ENCODE measurements around the gene MRPL36. TPM values are rescaled to one million over a fixed set of nuclear protein-coding genes. Genes with fewer than 3 reads are reported as not detected.

MRPL36 gene
- total RNA-seq, result 47.9 and 58.0 TPM in 2 replicates
- polyA plus RNA-seq, result 54.8 and 76.9 TPM in 2 replicates
- 88.0 and 126 TPM in 2 replicates for polyA plus RNA-seq (2012)
- 36.2 and 37.6 TPM in 2 replicates for polyA minus RNA-seq (ENCODE audit: low replicate concordance)

DNA sequence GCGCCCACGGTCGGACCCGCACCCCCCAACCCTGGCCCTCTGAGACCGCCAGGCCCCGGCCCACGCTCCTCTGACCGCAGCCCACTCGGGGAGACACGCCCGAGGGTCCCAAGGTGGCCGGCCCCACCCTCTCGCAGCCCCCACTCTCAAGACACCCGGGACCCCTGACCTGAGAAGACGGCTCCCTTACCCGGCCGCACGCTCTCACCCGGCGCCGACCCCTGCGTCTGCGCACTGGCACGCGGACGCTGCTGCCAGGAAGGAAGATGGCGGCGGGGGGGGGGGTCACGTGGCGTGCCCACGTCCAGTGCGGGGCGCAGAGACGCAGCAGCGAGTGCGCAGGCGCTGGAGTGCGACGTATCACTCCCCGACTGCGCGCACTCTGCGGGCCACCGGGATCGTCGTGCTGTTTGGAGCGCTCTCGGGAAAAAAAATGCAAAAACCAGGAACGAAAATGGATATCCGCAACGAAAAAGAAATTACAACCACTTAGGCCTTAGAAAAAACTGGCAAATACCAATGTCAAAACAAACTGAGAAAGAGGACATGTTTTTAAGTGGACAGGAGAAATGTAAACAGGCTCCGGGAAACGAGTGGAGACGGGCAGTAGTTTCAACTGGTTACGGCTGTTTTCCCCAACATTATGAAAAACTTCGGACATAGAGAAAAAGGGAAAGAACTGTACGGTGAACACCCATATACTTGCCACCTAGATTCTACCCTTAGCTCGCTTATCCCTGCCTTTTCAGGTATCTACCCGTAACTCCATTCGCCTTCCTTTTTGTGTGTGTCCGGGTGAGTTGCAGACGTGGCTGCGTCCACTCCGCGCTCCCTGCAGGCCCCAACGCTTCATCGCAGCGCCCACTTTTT, at the start of gene MRPL36:
Gene MRPL36 (minus strand): TSS at position 236 of the 870 bp plus-strand sequence. CDS start 902 bp downstream, outside the sequence.
- peaks cover 57% of the 10 kb centered on the region for H3K79me2 ChIP-seq (ENCODE audit: control insufficient read depth, insufficient read depth, low read length)

DNA sequence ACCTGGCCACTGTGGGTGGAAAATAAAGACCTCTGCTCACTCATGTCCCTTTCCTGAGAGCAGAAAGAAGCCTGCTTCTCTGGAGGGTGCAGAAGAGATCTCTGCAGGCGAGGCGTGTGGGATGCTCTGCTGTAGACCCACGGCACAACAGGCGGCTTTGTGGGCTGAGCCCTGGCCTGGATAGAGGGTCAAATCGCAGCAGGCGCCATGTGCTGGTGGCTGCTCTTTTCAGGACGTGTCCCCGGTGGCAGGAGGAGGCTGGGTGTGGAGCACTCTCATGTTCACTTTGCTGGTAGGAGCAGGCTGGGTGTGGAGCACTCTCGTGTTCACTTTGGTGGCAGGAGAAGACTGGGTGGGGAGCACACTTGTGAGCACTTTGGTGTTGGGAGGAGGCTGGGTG, 48.0 kb upstream of the MRPL36 start:
- no peaks in the 10 kb centered on the region for H4K20me1 ChIP-seq (ENCODE audit: control insufficient read depth, extremely low read depth, insufficient read depth, low read length)
- no peak for TF ChIP-seq EZH2 (IDR thresholded peaks at IDR 0.05; ENCODE audit: low read length, missing control alignments)
- TF ChIP-seq, protein P1, sequence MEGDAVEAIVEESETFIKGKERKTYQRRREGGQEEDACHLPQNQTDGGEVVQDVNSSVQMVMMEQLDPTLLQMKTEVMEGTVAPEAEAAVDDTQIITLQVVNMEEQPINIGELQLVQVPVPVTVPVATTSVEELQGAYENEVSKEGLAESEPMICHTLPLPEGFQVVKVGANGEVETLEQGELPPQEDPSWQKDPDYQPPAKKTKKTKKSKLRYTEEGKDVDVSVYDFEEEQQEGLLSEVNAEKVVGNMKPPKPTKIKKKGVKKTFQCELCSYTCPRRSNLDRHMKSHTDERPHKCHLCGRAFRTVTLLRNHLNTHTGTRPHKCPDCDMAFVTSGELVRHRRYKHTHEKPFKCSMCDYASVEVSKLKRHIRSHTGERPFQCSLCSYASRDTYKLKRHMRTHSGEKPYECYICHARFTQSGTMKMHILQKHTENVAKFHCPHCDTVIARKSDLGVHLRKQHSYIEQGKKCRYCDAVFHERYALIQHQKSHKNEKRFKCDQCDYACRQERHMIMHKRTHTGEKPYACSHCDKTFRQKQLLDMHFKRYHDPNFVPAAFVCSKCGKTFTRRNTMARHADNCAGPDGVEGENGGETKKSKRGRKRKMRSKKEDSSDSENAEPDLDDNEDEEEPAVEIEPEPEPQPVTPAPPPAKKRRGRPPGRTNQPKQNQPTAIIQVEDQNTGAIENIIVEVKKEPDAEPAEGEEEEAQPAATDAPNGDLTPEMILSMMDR (conservative IDR thresholded peaks at IDR 0.05 in 1 of 2, IDR thresholded peaks at IDR 0.05 in 1 of 2; ENCODE audit: low read depth in 1 of 2, low read length in 2 of 2), result no peak
- H3K27me3 ChIP-seq (ENCODE audit: control insufficient read depth, insufficient read depth, low read length), result peaks cover 17% of the 10 kb centered on the region
- H2AFZ ChIP-seq (ENCODE audit: low read length), result no peak overlapping the region
- H3K4me3 ChIP-seq (replicated peaks in 1 of 4; ENCODE audit: control extremely low read depth in 1 of 4, insufficient read depth in 1 of 4, low read depth in 3 of 4, low read length in 4 of 4), result no peak overlapping the region
- H3K9me3 ChIP-seq (ENCODE audit: control insufficient read depth, insufficient read depth, low read depth, low read length), result no peaks in the 10 kb centered on the region
- H3K27ac ChIP-seq (ENCODE audit: insufficient read depth, low read length), result no peak overlapping the region
- no peak for DNase-seq (ENCODE audit: low read depth in 2 of 2)
- H3K36me3 ChIP-seq (ENCODE audit: control insufficient read depth, insufficient read depth, low read length), result no peaks in the 10 kb centered on the region
- no peaks in the 10 kb centered on the region for H3K79me2 ChIP-seq (ENCODE audit: control insufficient read depth, insufficient read depth, low read length)
- no peak overlapping the region for H3K4me2 ChIP-seq (ENCODE audit: extremely low read depth, insufficient read depth, low read length)
- H3K4me1 ChIP-seq (ENCODE audit: control insufficient read depth, extremely low read depth, insufficient read depth, low read length), result no peaks in the 10 kb centered on the region
- H3K9ac ChIP-seq (ENCODE audit: insufficient read depth, low read length), result no peak overlapping the region

More for the DNA sequence above, at the start of gene MRPL36:
- Histone ChIP-seq H3K36me3 (ENCODE audit: control insufficient read depth, insufficient read depth, low read length) (peaks cover 27% of the 10 kb centered on the region), H3K4me1 (ENCODE audit: control insufficient read depth, extremely low read depth, insufficient read depth, low read length) (peaks cover 3% of the 10 kb centered on the region), H3K27ac (ENCODE audit: insufficient read depth, low read length) (peak within 1 kb of the TSS; percentile 72), H3K27me3 (ENCODE audit: control insufficient read depth, insufficient read depth, low read length) (no peaks in the 10 kb centered on the region), H4K20me1 (ENCODE audit: control insufficient read depth, extremely low read depth, insufficient read depth, low read length) (no peaks in the 10 kb centered on the region), H3K9ac (ENCODE audit: insufficient read depth, low read length) (peak within 1 kb of the TSS; percentile 86), H3K4me3 (replicated peaks in 1 of 4; ENCODE audit: control extremely low read depth in 1 of 4, insufficient read depth in 1 of 4, low read depth in 3 of 4, low read length in 4 of 4) (peak within 1 kb of the TSS; percentile 91 to 97 (median 96)), H3K4me2 (ENCODE audit: extremely low read depth, insufficient read depth, low read length) (peak within 1 kb of the TSS; percentile 100), H3K9me3 (ENCODE audit: control insufficient read depth, insufficient read depth, low read depth, low read length) (no peaks in the 10 kb centered on the region), H2AFZ (ENCODE audit: low read length) (peak within 1 kb of the TSS; percentile 92)
- DNase-seq (ENCODE audit: low read depth in 2 of 2), result peak; percentile 88 to 91
- TF ChIP-seq EZH2 (IDR thresholded peaks at IDR 0.05; ENCODE audit: low read length, missing control alignments), result no peak
- TF ChIP-seq, protein P1 (conservative IDR thresholded peaks at IDR 0.05 in 1 of 2, IDR thresholded peaks at IDR 0.05 in 1 of 2; ENCODE audit: low read depth in 1 of 2, low read length in 2 of 2), result no peak

DNA sequence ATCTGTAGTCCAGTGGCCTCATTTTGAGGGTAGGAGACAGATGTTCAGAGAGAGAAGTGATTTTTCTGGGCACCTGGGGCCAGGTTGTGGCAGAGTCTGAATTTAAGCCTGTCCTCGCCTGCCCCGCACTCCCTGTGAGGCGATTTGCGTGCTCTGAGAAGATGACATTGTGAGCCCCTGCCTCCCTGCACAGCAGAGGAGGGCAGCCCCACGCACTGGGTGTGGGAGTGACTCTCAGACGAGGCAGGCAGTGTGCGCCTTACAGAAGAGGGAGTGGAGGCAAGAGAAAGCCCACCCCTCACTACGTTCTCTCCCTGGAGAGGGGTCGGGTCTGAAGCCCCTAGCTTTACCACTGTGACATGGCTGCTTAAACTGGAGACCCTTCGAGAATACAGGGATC, 47.4 kb upstream of the MRPL36 start:
- Histone ChIP-seq H2AFZ (ENCODE audit: low read length) (no peak overlapping the region), H3K27ac (ENCODE audit: insufficient read depth, low read length) (no peak overlapping the region), H3K27me3 (ENCODE audit: control insufficient read depth, insufficient read depth, low read length) (peaks cover 17% of the 10 kb centered on the region), H3K4me2 (ENCODE audit: extremely low read depth, insufficient read depth, low read length) (no peak overlapping the region), H3K4me3 (replicated peaks in 1 of 4; ENCODE audit: control extremely low read depth in 1 of 4, insufficient read depth in 1 of 4, low read depth in 3 of 4, low read length in 4 of 4) (no peak overlapping the region), H3K36me3 (ENCODE audit: control insufficient read depth, insufficient read depth, low read length) (no peaks in the 10 kb centered on the region), H3K79me2 (ENCODE audit: control insufficient read depth, insufficient read depth, low read length) (no peaks in the 10 kb centered on the region), H3K4me1 (ENCODE audit: control insufficient read depth, extremely low read depth, insufficient read depth, low read length) (no peaks in the 10 kb centered on the region), H3K9ac (ENCODE audit: insufficient read depth, low read length) (no peak overlapping the region), H3K9me3 (ENCODE audit: control insufficient read depth, insufficient read depth, low read depth, low read length) (no peaks in the 10 kb centered on the region), H4K20me1 (ENCODE audit: control insufficient read depth, extremely low read depth, insufficient read depth, low read length) (no peaks in the 10 kb centered on the region)
- TF ChIP-seq, protein P1 (conservative IDR thresholded peaks at IDR 0.05 in 1 of 2, IDR thresholded peaks at IDR 0.05 in 1 of 2; ENCODE audit: low read depth in 1 of 2, low read length in 2 of 2), result no peak
- TF ChIP-seq EZH2 (IDR thresholded peaks at IDR 0.05; ENCODE audit: low read length, missing control alignments), result no peak
- no peak for DNase-seq (ENCODE audit: low read depth in 2 of 2)
